K562 (cell line): ENCODE measurements around the gene SETD1B. TPM values are rescaled to one million over a fixed set of nuclear protein-coding genes. Genes with fewer than 3 reads are reported as not detected.

ENCODE experiments used
- CEBPB ChIP-seq: fragments of 450-650 bp; IDR thresholded peaks from 2 replicates; pipeline ENCODE4 v1.6.1; 2016; ENCODE audit warnings: missing genetic modification characterization, missing compliant biosample characterization
- EHMT2 ChIP-seq: fragments of 450-650 bp; IDR thresholded peaks from 2 replicates; pipeline ENCODE4 v1.6.1; 2018; ENCODE audit warnings: antibody characterized with exemption
- EWSR1 ChIP-seq: fragments of 450-650 bp; IDR thresholded peaks from 2 replicates; pipeline ENCODE4 v1.6.1; 2018; ENCODE audit warnings: borderline replicate concordance, mild to moderate bottlenecking, low read depth, moderate library complexity; ENCODE audit not compliant: partially characterized antibody
- FOSL1 ChIP-seq: fragments of 200-800 bp; sonication (Bioruptor generic); conservative IDR thresholded peaks from 2 replicates; pipeline ENCODE4 v1.6.1; 2016; ENCODE audit warnings: missing genetic modification characterization, missing compliant biosample characterization
- GATAD2B ChIP-seq: fragments of 450-650 bp; IDR thresholded peaks from 2 replicates; pipeline ENCODE4 v1.6.1; 2017; ENCODE audit warnings: mild to moderate bottlenecking, borderline replicate concordance
- HDAC3 ChIP-seq: fragments of 450-650 bp; IDR thresholded peaks from 2 replicates; pipeline ENCODE4 v1.6.1; 2018; ENCODE audit warnings: borderline replicate concordance, mild to moderate bottlenecking, moderate library complexity; ENCODE audit not compliant: partially characterized antibody
- IRF1 ChIP-seq: sonication (generic); formaldehyde crosslinking; IDR thresholded peaks from 2 replicates; pipeline ENCODE4 v1.8.0; 2022; ENCODE audit warnings: missing genetic modification reagents, mild to moderate bottlenecking, borderline replicate concordance
- KDM2B ChIP-seq: fragments of 250-450 bp; sonication (Bioruptor Pico); IDR thresholded peaks from 2 replicates; pipeline ENCODE4 v1.8.0; 2021; ENCODE audit warnings: mild to moderate bottlenecking, moderate library complexity
- LCOR ChIP-seq: sonication (generic); formaldehyde crosslinking; IDR thresholded peaks from 2 replicates; pipeline ENCODE4 v1.8.0; 2022; ENCODE audit warnings: mild to moderate bottlenecking, missing genetic modification reagents
- MAZ ChIP-seq, 2 experiments: fragments of 450-650 bp in 1 of 2; sonication (generic) in 1 of 2; formaldehyde crosslinking; IDR thresholded peaks in 1 of 2; conservative IDR thresholded peaks in 1 of 2; 2 replicates each; pipeline versions ENCODE4 v1.4.0 to v1.5.0; 2020; ENCODE audit warnings: mild to moderate bottlenecking in 1 of 2, missing genetic modification reagents in 1 of 2
- MIER1 ChIP-seq: fragments of 450-650 bp; IDR thresholded peaks from 2 replicates; pipeline ENCODE4 v1.6.1; 2016; ENCODE audit warnings: antibody characterized with exemption, mild to moderate bottlenecking, low read depth
- MTA3 ChIP-seq: fragments of 450-650 bp; formaldehyde crosslinking; IDR thresholded peaks from 2 replicates; pipeline ENCODE4 v1.6.1; 2017; ENCODE audit warnings: mild to moderate bottlenecking, borderline replicate concordance
- NR1H2 ChIP-seq: sonication (generic); formaldehyde crosslinking; IDR thresholded peaks from 2 replicates; pipeline ENCODE4 v1.4.0; 2020; ENCODE audit warnings: mild to moderate bottlenecking, missing genetic modification reagents
- PKNOX1 ChIP-seq: fragments of 450-650 bp; IDR thresholded peaks from 2 replicates; pipeline ENCODE4 v1.6.1; 2016
- PTBP1 ChIP-seq: fragments of 200-400 bp; formaldehyde crosslinking; IDR thresholded peaks from 2 replicates; pipeline ENCODE4 v1.6.1; 2017; ENCODE audit warnings: low read depth, low read length
- VEZF1 ChIP-seq: fragments of 200-800 bp; sonication (Bioruptor generic); IDR thresholded peaks from 2 replicates; pipeline ENCODE4 v1.6.1; 2017; ENCODE audit warnings: missing genetic modification characterization, missing compliant biosample characterization
- ZBTB33 ChIP-seq: sonication (generic); formaldehyde crosslinking; IDR thresholded peaks from 2 replicates; pipeline ENCODE4 v1.8.1; 2023; ENCODE audit warnings: mild to moderate bottlenecking, missing genetic modification reagents
- ZNF146 ChIP-seq: IDR thresholded peaks from one replicate; pipeline ENCODE4 v1.6.1; 2018; ENCODE audit warnings: missing compliant biosample characterization; ENCODE audit not compliant: unreplicated experiment
- ZNF324 ChIP-seq: fragments of 250-450 bp; sonication (Bioruptor Pico); IDR thresholded peaks from 2 replicates; pipeline ENCODE4 v1.4.0; 2020; ENCODE audit warnings: mild to moderate bottlenecking
- ZNF584 ChIP-seq: fragments of 200-800 bp; sonication (Bioruptor generic); IDR thresholded peaks from 2 replicates; pipeline ENCODE4 v1.6.1; 2016; ENCODE audit warnings: low read depth, mild to moderate bottlenecking, missing genetic modification characterization, missing compliant biosample characterization
- ZNF668 ChIP-seq: fragments of 250-450 bp; sonication (Bioruptor Pico); IDR thresholded peaks from 2 replicates; pipeline ENCODE4 v1.8.0; 2022; ENCODE audit warnings: mild to moderate bottlenecking, inconsistent platforms
- ZNF766 ChIP-seq: fragments of 200-800 bp; sonication (Bioruptor generic); conservative IDR thresholded peaks from 2 replicates; pipeline ENCODE4 v1.6.1; 2016; ENCODE audit warnings: missing genetic modification characterization, missing compliant biosample characterization
- polyA plus RNA-seq, 8 experiments: library from polyadenylated mRNA; depleted of rRNA in 4 of 8; stranded (reverse) in 5 of 8; unstranded in 3 of 8; fragments of >200 nt; fragmentation: Nextera tagmentation in 2 of 8; fragmentation: Illumina TruSeq in 1 of 8; extraction: Ambion mirVana in 2 of 8; extraction: Trizol in 1 of 8; gene quantifications; 2 replicates each; pipeline versions ENCODE4 v1.2.1 to v1.2.3, GENCODE V29; 2011 to 2014; ENCODE audit warnings: inconsistent platforms in 1 of 8, missing spikeins in 1 of 8
- total RNA-seq, 7 experiments: library from RNA; depleted of rRNA in 6 of 7; stranded (reverse); fragments of >200 nt in 6 of 7; fragmentation: Illumina TruSeq in 2 of 7; extraction: Trizol in 2 of 7; gene quantifications; 2 replicates each; pipeline versions ENCODE4 v1.2.1 to v1.2.3, GENCODE V29; 2011 to 2021; ENCODE audit warnings: low replicate concordance in 1 of 7

SETD1B gene
- total and polyA plus RNA-seq, 9 of the 15 experiments (the other 6 are each of a cell fraction or from before 2014, with no cell fraction given): 0.48 to 26.6 (median 2.3) TPM

GRCh38 chr12:121811434-121812319 lies 7.9 kb downstream of the SETD1B start (continued):
- TF ChIP-seq VEZF1 (CRISPR knock-in tag): peak; percentile 84
- no peak for TF ChIP-seq MIER1
- TF ChIP-seq MAZ (CRISPR knock-in tag; conservative IDR thresholded peaks at IDR 0.05 in 1 of 2, IDR thresholded peaks at IDR 0.05 in 1 of 2): peak; percentile 14 to 80; a peak in 2 of 4 replicates
- TF ChIP-seq MTA3: no peak
- 0 out of 2 replicates have a peak, but pooled peaks have one; percentile 55 for TF ChIP-seq KDM2B
- 0 out of 2 replicates have a peak, but pooled peaks have one; percentile 58 for TF ChIP-seq NR1H2 (CRISPR knock-in tag)
- no peak for TF ChIP-seq ZNF584
- TF ChIP-seq ZNF766 (CRISPR knock-in tag): 0 out of 2 replicates have a peak, but pooled peaks have one; percentile 24
- TF ChIP-seq GATAD2B: 0 out of 2 replicates have a peak, but pooled peaks have one; percentile 30
- TF ChIP-seq CEBPB (tag): no peak
- no peak for TF ChIP-seq LCOR (CRISPR knock-in tag)
- no peak for TF ChIP-seq ZNF668
- TF ChIP-seq ZBTB33: peak; percentile 41; the same call in 1 of the 2 replicates
- TF ChIP-seq ZNF324: no peak
- peak; percentile 45 for TF ChIP-seq FOSL1
- no peak for TF ChIP-seq EWSR1
- TF ChIP-seq IRF1 (CRISPR knock-in tag): no peak
- no peak for TF ChIP-seq PKNOX1
- no peak for TF ChIP-seq ZNF146 (CRISPR knock-in tag)
- TF ChIP-seq EHMT2: no peak
- no peak for TF ChIP-seq HDAC3
- no peak for TF ChIP-seq PTBP1
